ENCODE results near the gene TCF15. TPM values are rescaled to one million over a fixed set of nuclear protein-coding genes. Genes with fewer than 3 reads are reported as not detected.
A peak's percentile ranks its signal among the peaks of the same experiment; 100 is the strongest.

TCF15 gene
- total RNA-seq, 1 experiment from 2014 or later, result not detected

DNA sequence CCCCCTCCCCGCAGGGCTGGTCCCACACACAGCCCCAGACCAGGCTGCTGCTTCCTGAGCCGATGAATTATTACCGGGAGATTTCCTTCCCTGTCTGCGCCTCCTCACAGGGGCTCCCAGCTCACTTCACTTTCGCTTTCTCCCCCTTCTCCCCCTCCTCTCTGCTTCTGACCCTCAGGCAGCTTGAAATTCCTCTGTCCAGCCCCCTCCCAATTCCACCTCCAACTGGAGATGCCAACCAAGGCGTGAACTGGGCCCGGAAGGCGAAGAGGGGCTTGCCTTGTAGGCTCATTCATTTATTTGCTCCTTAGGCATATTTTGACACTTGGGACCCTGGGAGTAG is 1.7 kb upstream of the TCF15 start:
- DNase-seq (ENCODE audit: low spot score), result no peak

DNA sequence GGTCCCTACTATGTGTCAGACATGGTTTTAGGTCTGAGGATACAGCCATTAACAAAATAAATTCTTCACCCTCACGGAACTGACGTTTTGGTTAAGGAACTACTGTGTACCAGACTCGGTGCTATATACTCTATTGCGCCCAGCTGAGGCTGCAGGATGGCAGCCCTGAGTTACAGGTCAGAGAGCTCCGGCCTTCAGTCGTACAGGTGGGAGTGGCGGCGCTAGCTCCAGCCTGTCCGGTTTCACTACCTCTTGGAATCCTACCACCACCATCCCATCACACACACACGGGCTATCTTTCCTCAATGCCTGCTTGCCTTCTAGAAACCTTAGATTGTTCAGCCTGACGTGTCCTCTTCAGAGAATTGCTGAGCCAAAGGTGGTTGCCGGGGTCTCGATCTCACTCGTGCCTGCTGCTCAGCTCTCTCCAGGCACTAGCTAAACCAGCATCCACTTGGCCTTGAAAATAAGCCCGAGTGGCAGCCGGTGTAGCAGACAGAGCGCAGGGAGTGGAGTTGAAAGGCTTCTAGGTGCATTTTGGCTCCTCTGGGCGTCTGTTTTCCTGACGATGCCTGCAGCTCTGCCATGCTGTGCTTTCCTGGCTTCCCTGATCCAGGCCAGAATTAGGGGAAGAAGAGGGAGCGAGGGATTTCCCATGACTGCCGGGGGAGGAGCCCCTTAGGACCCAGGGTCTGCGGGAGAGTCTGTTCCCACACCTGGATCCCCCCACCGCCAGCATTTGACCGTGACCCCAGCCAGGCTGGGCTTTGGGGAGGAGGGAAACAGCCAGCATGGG is 1.1 kb upstream of the TCF15 start:
- DNase-seq (ENCODE audit: low spot score), result no peak

DNA sequence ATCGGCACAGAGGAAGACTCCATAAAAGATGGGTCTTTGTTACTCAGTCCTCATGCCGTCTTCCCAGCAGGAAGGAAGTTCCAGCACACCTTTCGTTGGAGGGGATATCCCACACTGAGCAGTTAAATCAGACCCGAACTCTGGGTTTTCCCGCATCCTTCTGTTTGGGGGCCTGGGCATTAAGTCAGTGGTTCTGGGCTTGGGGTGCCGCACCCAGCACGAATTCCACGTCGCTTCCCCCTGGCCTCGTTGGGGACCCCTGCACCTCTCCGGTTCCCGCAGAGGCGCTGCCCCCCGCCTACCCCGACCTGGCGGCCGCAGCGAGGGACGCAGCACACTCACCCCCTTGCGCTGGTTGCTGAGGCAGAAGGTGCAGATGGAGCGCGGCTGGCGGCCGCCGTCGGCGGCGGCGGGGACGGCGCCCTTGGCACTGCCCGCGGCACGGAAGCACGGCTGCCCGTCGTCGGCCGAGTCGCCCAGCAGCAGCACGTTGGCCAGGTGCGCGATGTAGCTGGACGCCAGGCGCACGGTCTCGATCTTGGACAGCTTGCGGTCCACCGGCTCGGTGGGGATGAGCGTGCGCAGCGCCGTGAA is 641 bp downstream of the TCF15 start:
- DNase-seq (ENCODE audit: low spot score), result no peak

DNA sequence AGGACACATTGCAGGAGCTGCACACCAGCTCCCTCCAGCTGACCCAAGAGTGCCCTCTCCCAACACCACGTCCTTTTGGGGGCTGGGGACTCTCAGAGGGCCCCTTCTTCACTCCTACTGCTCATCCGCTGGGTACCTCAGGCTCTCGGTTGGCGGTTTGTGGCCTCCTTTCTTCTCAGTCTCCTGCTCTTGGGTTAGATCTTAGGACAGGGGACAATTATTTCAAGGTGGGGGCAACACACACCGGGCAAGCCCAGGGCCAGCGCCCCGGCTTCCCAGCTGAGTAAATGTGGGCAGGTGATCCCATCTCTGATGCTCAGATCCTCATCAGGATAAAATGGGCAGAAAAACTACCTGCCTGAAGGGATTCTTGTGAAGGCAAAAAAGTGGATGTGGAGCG is 1.1 kb downstream of the TCF15 start:
- no peak for DNase-seq (ENCODE audit: low spot score)

DNA sequence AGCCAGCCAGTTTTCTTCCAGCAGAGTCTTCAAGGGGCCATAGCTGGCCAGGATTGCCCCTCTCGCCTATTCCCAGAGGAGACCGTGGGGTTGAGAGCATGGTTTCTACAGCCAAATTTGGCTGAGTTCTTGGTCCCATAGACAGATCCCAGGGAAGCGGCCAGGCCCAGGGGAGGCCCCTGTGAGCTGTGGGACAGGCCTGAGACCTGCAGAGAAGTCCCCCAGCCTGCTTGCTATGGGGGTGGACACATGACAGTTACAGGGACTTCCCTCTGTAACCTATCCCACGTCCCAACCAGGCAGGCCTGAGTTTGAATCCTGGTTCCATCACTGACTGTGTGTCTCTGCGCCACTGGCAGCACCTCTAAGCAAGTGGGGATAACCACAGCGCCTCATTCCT is 2.6 kb downstream of the TCF15 start:
- DNase-seq (ENCODE audit: low spot score), result no peak

DNA sequence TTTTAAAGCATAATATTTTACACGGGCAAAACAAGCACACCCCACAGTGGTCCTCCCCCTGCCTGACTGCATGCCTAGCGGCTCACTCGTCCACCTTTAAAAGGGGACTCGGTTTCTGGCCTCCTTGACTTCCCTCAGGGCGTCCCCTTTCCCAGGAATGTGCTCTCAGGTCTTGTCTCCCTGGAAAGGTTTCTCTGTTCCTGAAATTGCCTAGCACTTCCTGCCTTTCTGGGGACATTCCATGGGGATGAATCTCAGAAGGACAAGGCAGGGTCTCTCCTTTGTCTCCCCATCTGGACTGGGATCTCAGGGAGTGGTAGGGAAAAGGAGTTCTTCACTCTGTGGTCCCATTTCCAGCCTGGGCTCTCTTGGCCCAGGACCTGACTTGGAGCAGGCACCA is 4.9 kb downstream of the TCF15 start:
- DNase-seq (ENCODE audit: low spot score), result no peak

DNA sequence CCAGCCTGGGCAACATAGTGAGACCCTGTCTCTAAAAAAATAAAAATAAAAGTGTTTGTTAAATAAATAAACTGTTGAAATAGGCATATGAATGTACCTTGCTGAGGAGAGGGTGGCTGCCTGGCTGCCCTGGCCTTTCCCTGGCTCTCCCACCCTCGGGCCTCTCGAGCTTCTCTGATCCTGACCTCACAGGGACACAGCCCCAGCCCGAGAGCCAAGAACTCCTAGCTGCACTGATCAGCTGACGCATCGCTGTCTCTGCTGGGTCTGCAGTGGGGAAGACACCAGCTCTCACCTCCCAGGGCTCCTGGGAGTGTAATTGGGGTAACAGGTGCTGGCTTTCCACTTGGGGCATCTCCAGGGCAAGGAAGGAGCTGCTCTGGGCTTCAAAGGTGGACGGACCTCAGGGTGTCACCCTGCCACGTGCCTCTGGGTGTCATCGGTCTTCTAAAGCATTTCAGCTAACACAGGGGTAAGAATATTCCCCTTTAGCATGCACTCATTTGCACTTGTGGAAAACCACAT is 6.9 kb downstream of the TCF15 start:
- DNase-seq (ENCODE audit: low spot score), result no peak

DNA sequence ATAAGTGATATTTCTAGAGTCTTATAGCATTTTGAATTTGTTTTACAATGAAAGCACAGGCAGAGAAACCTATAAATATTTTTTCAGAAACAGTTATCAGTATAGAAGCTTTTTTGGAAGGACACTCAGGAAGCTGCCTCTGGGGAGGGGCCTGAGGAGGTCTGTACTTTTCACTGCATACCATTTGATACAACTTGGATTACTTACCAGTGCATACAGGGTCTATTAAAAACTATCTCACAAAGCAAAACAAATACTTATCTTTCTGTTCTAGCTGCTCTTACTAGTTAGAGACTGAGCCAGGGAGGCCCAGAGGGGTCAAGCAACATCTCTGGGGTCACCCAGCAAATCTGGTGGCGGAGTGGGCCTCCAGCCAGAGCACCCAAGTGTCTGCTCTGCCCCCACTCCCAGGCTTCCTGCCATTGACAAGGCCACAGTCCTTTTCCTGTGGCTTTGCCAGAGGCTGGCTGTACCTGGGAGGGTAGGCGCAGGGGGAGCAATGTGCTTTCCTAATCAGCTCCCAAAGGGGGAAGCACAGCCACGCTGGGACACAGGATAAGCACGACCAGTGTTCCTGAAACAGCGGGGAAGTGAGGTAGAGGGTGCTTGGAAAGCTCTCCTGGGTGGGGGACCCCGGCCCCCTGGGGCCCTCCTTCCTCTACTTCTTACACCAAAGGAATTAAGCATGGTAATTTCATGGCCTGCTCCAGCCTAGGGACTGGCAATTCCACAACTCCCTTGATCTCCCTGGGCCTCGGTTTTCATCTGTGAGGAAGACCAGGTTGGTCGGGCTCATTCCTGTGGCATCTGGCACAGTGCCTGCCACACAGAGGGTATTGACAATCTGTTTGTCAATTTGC is 7.8 kb downstream of the TCF15 start:
- DNase-seq (ENCODE audit: low spot score), result no peak

DNA sequence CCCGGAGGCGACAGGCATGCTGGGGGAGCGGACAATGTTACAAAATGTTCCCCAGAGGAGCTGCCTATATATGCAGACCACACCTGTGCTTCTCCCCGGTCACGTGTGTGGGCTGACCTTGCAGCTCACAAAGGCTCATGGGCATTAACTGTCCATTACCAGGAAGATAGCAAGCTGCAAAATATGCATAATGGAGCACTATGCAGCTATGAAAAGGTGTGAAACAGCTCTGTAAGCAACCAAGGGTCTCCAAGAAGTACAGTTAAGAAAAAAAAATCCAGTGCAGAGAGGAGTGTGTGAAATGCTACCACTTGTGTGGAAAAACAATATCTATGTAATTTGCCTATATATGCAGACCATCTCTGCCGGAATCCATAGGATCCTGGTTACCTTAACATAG is 9.4 kb downstream of the TCF15 start:
- no peak for DNase-seq (ENCODE audit: low spot score)

DNA sequence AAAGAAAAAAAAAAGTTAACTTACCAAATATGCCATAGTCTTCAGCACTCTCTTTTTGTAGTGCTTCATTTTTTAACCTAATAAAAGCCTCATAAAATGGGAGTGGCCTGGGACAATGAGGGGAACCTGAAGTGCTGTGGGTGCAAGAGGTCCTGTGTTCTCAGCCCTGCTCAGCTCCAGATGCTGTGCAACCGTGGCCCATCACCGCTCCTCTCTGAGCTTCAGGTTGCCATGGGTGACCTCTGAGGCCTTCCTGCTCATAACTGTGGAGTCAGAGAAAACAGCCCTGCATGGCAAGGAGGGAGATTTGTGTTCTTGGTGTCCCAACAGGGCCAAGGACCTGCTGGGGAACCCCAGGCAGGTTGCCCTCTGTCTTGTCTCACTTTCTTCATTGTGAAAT is 10.0 kb downstream of the TCF15 start:
- no peak for DNase-seq (ENCODE audit: low spot score)

DNA sequence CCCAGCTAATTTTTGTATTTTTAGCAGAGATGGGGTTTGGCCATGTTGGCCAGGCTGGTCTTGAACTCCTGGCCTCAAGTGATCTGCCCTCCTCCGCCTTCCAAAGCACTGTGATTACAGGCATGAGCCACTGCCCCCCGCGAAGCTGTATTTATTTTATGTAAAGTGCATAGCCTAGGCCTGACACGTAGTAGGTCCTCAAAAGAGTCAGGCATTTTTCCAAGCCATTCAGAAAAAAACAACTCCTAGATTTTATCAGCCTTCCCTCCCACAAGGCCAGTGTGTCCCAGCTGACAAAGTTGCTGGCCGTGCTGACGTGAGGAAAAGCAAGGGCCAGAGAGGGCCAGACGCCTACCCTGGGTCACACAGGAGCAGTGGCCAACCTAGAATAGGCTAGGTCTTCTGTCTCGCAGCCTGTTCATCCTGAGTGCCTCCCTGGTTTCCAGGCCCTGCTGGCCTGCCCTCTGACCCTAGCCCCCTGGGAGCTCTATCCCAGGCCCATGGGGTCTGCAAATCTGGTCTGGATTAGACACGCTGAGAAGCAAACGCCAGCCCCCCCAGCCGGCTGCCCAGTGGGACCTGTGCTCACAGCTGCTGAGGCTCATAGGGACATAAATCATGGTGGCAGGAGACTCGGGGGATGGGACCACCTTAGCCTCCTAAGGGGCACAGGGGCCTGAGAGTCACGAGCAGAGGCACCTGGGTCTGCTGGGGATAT is 11.8 kb downstream of the TCF15 start:
- no peak for DNase-seq (ENCODE audit: low spot score)

DNA sequence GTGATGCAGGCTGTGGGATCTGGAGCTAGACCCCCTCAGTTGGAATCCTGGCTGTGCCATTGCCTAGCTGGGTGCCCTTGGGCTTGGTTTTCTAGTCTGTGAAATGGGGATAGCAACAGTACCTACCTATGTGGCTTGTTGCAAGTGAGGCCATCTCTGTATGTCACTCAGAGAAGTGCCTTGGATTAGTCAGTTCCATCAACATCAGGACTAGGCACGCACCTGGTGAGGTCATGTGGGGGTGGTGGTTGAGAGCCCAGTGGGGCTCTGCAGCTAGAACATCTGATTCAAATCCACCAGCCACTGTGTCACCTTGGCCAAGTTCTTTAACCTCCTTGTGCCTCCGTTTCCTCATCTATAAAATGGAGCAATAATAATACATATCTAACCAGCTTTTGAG is 12.5 kb downstream of the TCF15 start:
- no peak for DNase-seq (ENCODE audit: low spot score)

DNA sequence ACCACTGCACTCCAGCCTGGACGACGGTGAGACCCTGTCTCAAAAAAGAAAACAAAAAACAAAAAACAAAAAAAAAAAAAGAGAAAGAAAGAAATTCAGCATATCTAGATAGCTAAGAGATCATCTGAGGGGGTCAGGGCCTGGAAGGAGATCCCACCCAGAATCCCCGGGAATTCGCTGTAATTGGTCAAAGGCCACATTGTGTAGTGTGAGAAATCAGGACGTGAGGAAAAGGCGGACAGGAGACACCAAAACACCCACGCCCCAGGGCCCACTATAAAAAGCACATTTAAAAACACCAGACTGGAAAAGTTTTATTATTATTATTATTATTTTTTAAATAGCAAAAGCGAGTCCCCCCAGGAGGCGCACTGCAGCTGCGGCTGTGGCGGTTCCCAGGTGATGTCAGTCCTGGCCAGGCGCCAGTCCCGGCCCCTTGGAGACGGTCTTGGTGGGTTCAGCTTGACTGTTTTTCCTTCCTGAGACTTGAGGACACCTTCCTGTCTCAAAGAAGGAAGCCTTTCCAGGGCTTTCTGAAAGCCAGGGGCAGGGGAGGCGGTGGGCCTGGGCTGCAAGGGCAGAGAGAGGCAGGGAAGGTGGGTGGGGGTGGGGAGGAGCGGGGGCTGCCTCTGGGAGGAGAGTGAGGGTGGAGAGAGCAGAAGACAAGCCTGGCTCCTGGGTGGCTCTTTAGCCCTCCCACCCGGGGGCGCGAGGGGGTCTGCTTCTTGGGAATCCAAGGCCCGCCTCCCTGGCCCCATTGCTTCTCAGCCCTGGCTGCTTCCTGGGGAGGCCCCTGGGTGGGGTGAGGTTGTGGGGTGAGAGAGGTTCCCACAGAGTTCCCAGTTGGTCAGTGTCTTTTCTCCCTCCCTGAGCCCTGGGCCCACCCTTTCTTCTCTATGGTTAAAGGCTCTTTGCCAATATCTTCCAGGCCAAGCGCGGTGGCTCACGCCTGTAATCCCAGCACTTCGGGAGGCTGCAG is 14.5 kb downstream of the TCF15 start:
- DNase-seq (ENCODE audit: low spot score), result no peak

DNA sequence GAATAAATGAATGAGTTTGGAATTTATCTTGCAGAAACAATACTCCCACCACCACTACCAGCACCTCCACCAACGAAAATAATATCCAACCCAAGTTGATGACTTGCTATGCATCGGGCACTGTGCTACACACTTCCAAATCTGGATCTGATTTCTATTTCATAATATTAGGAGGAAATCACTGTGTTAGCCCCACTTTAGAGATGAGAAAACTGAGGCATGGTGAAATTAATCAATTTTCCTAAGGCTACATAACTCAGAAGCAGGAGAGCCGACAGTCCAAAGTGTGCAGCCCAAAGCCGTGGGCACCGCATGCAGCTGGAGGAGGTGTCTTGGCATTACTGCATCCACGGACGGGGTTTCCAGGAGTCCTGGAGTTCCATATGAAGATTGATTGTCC is 17.6 kb downstream of the TCF15 start:
- no peak for DNase-seq (ENCODE audit: low spot score)

DNA sequence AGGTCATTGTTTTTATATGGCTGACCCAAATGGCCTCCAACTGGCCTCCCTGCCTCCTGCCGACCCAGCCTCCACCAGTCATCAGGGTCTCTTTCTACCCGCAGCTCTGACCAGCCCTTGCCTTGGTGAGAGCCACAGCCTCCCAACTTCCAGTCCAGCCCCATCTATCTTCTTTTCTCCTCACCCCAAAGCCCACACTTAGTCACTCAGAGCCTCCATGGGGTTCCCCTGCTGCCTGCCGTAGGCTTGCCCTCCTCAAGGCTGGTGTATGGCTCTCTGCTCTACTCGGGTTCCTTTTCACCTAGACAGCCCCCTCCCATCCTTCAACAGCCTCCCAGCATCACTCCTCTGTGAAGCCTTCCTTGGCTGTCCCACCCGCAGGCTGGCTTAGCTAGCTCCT is 18.2 kb downstream of the TCF15 start:
- DNase-seq (ENCODE audit: low spot score), result no peak

DNA sequence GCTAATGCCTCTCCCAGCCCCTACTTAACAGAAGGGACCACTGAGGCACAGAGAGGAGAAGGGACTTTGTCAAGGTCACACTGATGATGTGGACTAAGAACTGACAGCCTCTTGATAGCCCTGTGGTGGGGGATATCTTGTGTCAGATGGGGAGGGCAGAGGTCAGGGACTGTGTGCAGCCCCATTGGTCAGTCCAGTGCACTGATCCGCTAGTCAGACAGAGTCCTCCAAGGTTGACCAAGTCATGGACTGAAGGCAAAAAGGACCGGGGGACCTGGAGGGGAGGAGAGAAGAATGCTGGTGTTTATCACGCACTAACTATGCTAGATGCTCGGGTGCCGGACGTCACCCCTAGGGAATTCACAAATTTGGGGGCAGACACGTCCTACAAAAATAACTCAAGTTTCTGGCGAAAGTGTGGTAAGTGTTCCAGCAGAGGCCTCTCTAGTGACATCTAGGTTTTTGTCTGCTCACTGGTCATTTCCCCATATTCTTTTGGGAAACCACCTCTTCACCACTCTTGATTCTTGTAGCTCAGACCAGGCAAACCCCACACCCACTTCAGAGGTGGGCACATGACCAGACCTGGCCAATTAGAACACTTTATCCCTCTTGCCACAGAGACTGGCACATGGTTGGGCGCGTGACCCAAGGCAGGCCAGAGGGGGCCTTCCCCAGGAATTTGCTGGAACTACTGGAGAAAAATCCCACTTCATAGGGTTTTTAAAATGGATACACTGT is 21.0 kb downstream of the TCF15 start:
- peak; percentile 25 for DNase-seq (ENCODE audit: low spot score)

DNA sequence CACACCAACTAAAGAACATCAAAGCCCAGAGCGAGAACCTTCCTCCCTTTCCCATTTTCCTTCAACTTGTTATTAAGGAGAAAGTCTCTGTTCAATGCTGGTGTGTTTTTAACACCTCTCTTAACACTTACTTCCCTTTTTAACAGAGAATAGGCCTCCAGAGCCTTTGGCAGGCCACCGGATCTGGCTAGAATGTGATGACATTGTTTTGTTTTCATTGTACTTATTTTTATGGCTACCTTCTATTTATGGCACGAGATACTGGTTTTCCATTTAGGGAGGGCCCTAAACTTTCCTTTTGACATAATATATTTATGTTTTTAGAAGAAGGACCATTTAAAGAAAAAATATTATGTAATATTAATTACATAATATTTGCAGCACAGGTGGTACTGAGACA is 21.6 kb downstream of the TCF15 start:
- no peak for DNase-seq (ENCODE audit: low spot score)

DNA sequence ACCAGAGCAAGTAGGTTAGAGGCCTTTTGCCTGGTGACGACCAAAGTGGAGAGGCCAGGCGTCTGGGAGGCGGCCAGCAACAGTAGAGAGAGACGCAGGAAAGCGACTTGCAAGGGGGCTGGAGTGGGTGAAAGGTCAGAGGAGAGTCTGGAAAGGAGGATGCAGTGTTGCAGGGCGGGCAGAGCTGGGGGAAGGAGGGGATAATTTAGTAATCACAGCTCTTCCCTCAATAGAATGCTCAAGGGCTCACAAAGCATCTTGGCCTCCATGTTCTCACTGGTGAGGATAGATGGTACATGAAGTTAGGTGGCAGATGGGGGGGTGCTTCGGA is 25.2 kb downstream of the TCF15 start:
- DNase-seq (ENCODE audit: low spot score), result no peak

DNA sequence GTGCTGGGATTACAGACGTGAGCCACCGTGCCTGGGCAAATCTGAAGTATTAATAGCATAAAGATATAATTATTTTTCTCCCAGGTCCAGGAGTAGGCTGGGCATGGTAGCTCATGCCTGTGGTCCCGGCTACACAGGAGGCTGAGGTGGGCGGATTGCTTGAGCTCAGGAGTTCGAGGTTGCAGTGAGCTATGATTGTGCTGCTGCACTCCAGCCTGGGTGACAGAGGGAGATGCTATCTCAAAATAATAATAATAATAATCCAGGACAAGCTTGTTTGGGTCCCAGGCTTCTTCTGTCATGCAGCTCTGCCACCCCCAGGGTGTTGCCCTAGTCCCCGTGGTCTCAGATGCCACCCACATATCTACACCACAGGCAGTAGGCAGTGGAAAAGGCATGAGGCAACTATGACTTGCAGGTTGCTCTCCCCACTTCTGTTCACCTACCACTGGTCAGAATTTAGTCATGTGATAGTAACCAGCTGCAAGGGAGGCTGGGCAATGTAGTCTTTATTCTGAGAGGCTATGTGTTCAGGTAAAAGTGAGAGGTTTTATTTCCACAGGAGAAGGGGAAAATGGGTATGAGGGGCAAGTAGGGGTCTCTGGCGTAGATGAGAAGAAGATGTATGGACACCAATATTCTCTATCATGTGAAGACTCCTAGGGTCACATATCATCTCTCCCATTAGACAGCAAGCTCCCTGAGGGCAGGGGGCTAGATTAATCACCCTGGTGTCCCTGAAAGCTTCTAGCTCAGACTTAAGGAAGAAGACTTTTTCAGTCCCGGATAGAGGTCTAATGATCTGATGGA is 25.7 kb downstream of the TCF15 start:
- peak; percentile 56 for DNase-seq (ENCODE audit: low spot score)

All from H4 (cell line).